Peyer's patch (tissue), 4 donors: ENCODE data around the gene IKBIP.

ENCODE experiments used
- CTCF ChIP-seq, 6 experiments: fragments of 450-650 bp in 4 of 6; fragments of 200-600 bp in 2 of 6; sonication (generic) in 1 of 6; IDR thresholded peaks; one replicate each; pipeline ENCODE4 v1.5.1; 2017 to 2019; ENCODE audit warnings: antibody characterized with exemption in 6 of 6, mild to moderate bottlenecking in 3 of 6, moderate library complexity in 1 of 6
- POLR2A ChIP-seq, 2 donors: fragments of 450-650 bp; IDR thresholded peaks; one replicate each; pipeline ENCODE4 v1.5.1; 2017; ENCODE audit warnings: antibody characterized with exemption in 2 of 2, mild to moderate bottlenecking in 2 of 2, moderate library complexity in 2 of 2

- peak; percentile 21 to 81 (median 66) for TF ChIP-seq CTCF (IDR thresholded peaks at IDR 0.05)
- TF ChIP-seq POLR2A (IDR thresholded peaks at IDR 0.05) = no peak
Measured at GRCh38 chr12:98653866-98654493, 9.4 kb upstream of the IKBIP start.
